Ishikawa (cell line): ENCODE measurements around the gene THAP4.

Experiments
- EP300 ChIP-seq: IDR thresholded peaks from 2 replicates; pipeline ENCODE4 v1.6.1; 2012; ENCODE audit warnings: borderline replicate concordance
- FOXM1 ChIP-seq: IDR thresholded peaks from 2 replicates; pipeline ENCODE4 v1.6.1; 2012; ENCODE audit warnings: low read depth, borderline replicate concordance
- RAD21 ChIP-seq: IDR thresholded peaks from 2 replicates; pipeline ENCODE4 v1.6.1; 2012; ENCODE audit warnings: low read depth
- REST ChIP-seq: IDR thresholded peaks from 2 replicates; pipeline ENCODE4 v1.6.1; 2012; ENCODE audit warnings: low read depth, mild to moderate bottlenecking
- TAF1 ChIP-seq: IDR thresholded peaks from 2 replicates; pipeline ENCODE4 v1.6.1; 2012; ENCODE audit warnings: low read depth, mild to moderate bottlenecking
- YY1 ChIP-seq: IDR thresholded peaks from 2 replicates; pipeline ENCODE4 v1.6.1; 2012; ENCODE audit warnings: low read depth

GRCh38 chr2:241619597-241620418, 17.1 kb downstream of the THAP4 start:
- TF ChIP-seq TAF1 (no peak), YY1 (no peak), RAD21 (no peak), FOXM1 (no peak), EP300 (no peak), REST (no peak)
